AG04449 (cell line): ENCODE measurements around the gene CNEP1R1.

Experiments used
- CTCF ChIA-PET: fragments of 350-600 bp; formaldehyde crosslinking; extraction: SDS; loops from one replicate; lab custom pipeline; 2021; ENCODE audit warnings: antibody characterized with exemption; lab: Yijun Ruan, JAX
- POLR2A ChIA-PET: fragments of 400-600, 350-600 bp; formaldehyde crosslinking; extraction: SDS; loops from one replicate; lab custom pipeline; 2020; ENCODE audit warnings: antibody characterized with exemption, inconsistent platforms; lab: Yijun Ruan, JAX
- DNase-seq: peaks from one replicate; pipeline ENCODE4 v3.0.0-alpha.2; 2010; ENCODE audit warnings: low read depth, low spot score
- H3K4me3 ChIP-seq: 2 replicates; pipeline ENCODE4 v1.5.1; 2011; ENCODE audit warnings: low read depth, mild to moderate bottlenecking, control low read depth, low read length
- CTCF ChIP-seq: IDR thresholded peaks from one replicate; pipeline ENCODE4 v1.5.1; 2011; ENCODE audit warnings: mild to moderate bottlenecking, moderate library complexity, low read length, control low read depth, inconsistent platforms; ENCODE audit not compliant: insufficient read depth; ENCODE audit errors: missing control alignments

The CNEP1R1 gene

GRCh38 chr16:50037662-50038220, 12.7 kb downstream of the CNEP1R1 start:
- ChIA-PET CTCF (interaction anchor here (0.9 to 8.4 kb wide), 5 partner anchors 12 to 173 kb away, joined by 3 to 85 read pairs (median 4); partner anchors contain the start of gene CNEP1R1), POLR2A (no interaction called here)
- TF ChIP-seq CTCF, result no peak
- no peak overlapping the region for H3K4me3 ChIP-seq
- DNase-seq, result no peak

GRCh38 chr16:50038286-50038685, 13.3 kb downstream of the CNEP1R1 start:
- H3K4me3 ChIP-seq, result no peak overlapping the region
- no peak for TF ChIP-seq CTCF
- ChIA-PET CTCF (interaction anchor here (0.9 to 8.4 kb wide), 3 partner anchors 13 to 172 kb away, joined by 3 to 85 read pairs (median 3); partner anchors contain the start of gene CNEP1R1), POLR2A (no interaction called here)
- DNase-seq, result no peak

- POLR2A ChIA-PET, result no interaction called here
- DNase-seq, result no peak
- no peak for TF ChIP-seq CTCF
- H3K4me3 ChIP-seq, result no peak overlapping the region
- CTCF ChIA-PET, result interaction anchor here (0.9 to 8.4 kb wide), 3 partner anchors 14 to 172 kb away, joined by 3 to 85 read pairs (median 3); partner anchors contain the start of gene CNEP1R1
Observed at GRCh38 chr16:50038756-50039529, 13.9 kb downstream of the CNEP1R1 start.

GRCh38 chr16:50040018-50040417, 15.0 kb downstream of the CNEP1R1 start:
- no peak for TF ChIP-seq CTCF
- CTCF ChIA-PET, result interaction anchor here (0.8 to 8.4 kb wide), 2 partner anchors 15 to 171 kb away, joined by 3 to 85 read pairs; partner anchors contain the start of gene CNEP1R1
- POLR2A ChIA-PET, result no interaction called here

GRCh38 chr16:50040710-50041109, 15.7 kb downstream of the CNEP1R1 start:
- no peak for TF ChIP-seq CTCF
- no peak for DNase-seq
- POLR2A ChIA-PET, result no interaction called here
- CTCF ChIA-PET, result interaction anchor here (1.2 to 1.8 kb wide), 2 partner anchors 16 to 170 kb away, joined by 6 to 11 read pairs; partner anchors contain the start of gene CNEP1R1
- no peak overlapping the region for H3K4me3 ChIP-seq

More at GRCh38 chr16:50040018-50040417, 15.0 kb downstream of the CNEP1R1 start:
- no peak for DNase-seq
- H3K4me3 ChIP-seq, result no peak overlapping the region

GRCh38 chr16:50043358-50043757, 18.3 kb downstream of the CNEP1R1 start:
- TF ChIP-seq CTCF, result no peak
- POLR2A ChIA-PET, result no interaction called here
- no peak overlapping the region for H3K4me3 ChIP-seq
- no peak for DNase-seq
- CTCF ChIA-PET, result no interaction called here
